ENCODE results near the gene ZYG11B.

GRCh38 chr1:52706136-52706670 lies 20.1 kb upstream of the ZYG11B start:
- no peak for TF ChIP-seq CTCF (IDR thresholded peaks at IDR 0.05)
- no peak for TF ChIP-seq POLR2A (IDR thresholded peaks at IDR 0.05)

Measured in ovary (tissue), 3 donors.